ENCODE results near the gene DDIAS.
A peak's percentile ranks its signal among the peaks of the same experiment; 100 is the strongest.
"Not testable (repeated sequence)": the region's sequence is repeated elsewhere in the genome, so short reads cannot be mapped to it uniquely, and the experiment has no call there.

DDIAS gene

GRCh38 chr11:82901165-82901921, at the start of gene DDIAS:
Gene DDIAS (plus strand): TSS chr11:82901736. CDS start chr11:82914739, 13,003 bp downstream.
- peak; percentile 97 for DNase-seq

- no peak for DNase-seq
Observed at GRCh38 chr11:82854242-82854641, 47.3 kb upstream of the DDIAS start.

- not testable (repeated sequence) for DNase-seq
Observed at GRCh38 chr11:82854916-82855315, 46.6 kb upstream of the DDIAS start.

GRCh38 chr11:82855616-82856015, 45.9 kb upstream of the DDIAS start:
- no peak for DNase-seq

- no peak for DNase-seq
Observed at GRCh38 chr11:82857145-82857544, 44.4 kb upstream of the DDIAS start.

GRCh38 chr11:82858133-82858532, 43.4 kb upstream of the DDIAS start:
- no peak for DNase-seq

- no peak for DNase-seq
Observed at GRCh38 chr11:82858556-82859091, 42.9 kb upstream of the DDIAS start.

GRCh38 chr11:82859750-82860149, 41.8 kb upstream of the DDIAS start:
- DNase-seq = no peak

GRCh38 chr11:82862379-82862778, 39.2 kb upstream of the DDIAS start:
- no peak for DNase-seq

- DNase-seq = no peak
Observed at GRCh38 chr11:82863209-82863608, 38.3 kb upstream of the DDIAS start.

GRCh38 chr11:82864268-82864667, 37.3 kb upstream of the DDIAS start:
- peak; percentile 28 for DNase-seq

GRCh38 chr11:82865841-82866240, 35.7 kb upstream of the DDIAS start:
- no peak for DNase-seq

GRCh38 chr11:82867495-82868082, 33.9 kb upstream of the DDIAS start:
- peak; percentile 64 for DNase-seq

GRCh38 chr11:82869657-82870056, 31.9 kb upstream of the DDIAS start:
- DNase-seq = no peak

- DNase-seq = no peak
Observed at GRCh38 chr11:82871646-82872045, 29.9 kb upstream of the DDIAS start.

GRCh38 chr11:82872377-82873150, 29.0 kb upstream of the DDIAS start:
- no peak for DNase-seq

- no peak for DNase-seq
Observed at GRCh38 chr11:82873919-82874333, 27.6 kb upstream of the DDIAS start.

- no peak for DNase-seq
Observed at GRCh38 chr11:82874646-82875523, 26.7 kb upstream of the DDIAS start.

- no peak for DNase-seq
Observed at GRCh38 chr11:82883853-82884252, 17.7 kb upstream of the DDIAS start.

GRCh38 chr11:82889133-82890001, 12.2 kb upstream of the DDIAS start:
- no peak for DNase-seq

- DNase-seq = no peak
Observed at GRCh38 chr11:82890002-82890341, 11.6 kb upstream of the DDIAS start.

GRCh38 chr11:82890936-82891335, 10.6 kb upstream of the DDIAS start:
- DNase-seq = no peak

Data from femur (tissue), 1 donor.